Hypothalamus (tissue), 51 donors: ENCODE data around the gene TMEM80.
"Not testable (repeated sequence)": the region's sequence is repeated elsewhere in the genome, so short reads cannot be mapped to it uniquely, and the experiment has no call there.

Experiments used
- DNase-seq, 51 donors: peaks; one replicate each; lab custom pipeline; 2025; lab: John Stamatoyannopoulos, UW

The TMEM80 gene

DNA sequence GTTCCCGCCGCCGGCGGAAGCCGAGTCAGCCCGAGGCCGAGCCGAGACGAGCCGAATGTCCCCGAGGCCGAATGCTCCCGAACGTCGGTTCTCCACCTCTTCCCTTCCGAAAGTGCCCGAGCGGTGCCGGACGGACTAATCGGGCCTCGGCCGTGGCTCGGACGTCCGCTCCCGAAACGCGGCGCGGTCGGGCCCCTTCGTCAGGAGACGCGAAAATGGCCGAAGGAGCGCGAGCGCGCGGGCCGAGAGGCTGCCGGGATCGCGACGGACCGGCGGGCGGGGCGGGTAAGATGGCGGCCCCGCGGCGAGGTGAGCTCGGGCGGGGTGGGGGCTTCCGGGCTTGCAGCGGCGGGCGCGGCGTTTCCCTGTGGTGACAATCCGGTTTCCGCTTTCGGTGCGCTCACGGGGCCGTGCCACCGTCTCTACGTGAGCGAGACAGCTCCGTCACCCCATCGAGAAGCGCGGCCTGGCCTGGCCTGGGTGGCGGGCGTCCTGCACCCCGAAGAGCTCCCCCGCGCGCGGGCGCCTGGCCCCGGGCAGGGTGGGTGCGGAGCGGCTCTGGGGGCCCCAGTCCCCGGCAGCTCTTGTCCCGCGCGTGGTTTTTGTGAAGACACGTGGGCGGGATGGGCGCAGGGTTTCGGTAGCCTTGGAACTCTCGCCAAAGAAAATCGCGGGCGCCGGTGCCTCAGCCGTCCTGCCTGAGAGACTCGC is at the start of gene TMEM80:
Gene TMEM80 (plus strand): TSS at position 279 of the 711 bp plus-strand sequence. CDS start 12 bp downstream, at position 291.
- peak; percentile 82 to 99 (median 97) for DNase-seq

DNA sequence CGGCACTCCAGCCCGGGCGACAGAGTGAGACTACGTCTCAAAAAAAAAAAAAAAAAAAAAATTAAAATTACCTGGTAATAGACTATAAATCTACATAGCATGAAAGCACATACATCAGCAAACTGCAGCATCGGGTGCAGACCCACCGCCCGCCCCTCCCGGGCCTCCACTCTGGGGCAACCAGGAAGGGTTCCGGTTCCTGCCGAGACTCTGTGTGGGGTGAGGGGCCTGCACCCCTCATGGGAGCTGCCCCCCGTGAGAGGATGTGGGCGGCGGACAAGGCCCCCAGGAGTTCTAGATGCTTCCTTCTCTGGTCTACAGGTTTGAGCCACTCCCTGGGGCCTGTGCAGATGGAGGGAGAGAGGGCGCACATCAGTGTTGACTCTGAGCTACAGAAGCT is 49.4 kb upstream of the TMEM80 start:
- no peak for DNase-seq

DNA sequence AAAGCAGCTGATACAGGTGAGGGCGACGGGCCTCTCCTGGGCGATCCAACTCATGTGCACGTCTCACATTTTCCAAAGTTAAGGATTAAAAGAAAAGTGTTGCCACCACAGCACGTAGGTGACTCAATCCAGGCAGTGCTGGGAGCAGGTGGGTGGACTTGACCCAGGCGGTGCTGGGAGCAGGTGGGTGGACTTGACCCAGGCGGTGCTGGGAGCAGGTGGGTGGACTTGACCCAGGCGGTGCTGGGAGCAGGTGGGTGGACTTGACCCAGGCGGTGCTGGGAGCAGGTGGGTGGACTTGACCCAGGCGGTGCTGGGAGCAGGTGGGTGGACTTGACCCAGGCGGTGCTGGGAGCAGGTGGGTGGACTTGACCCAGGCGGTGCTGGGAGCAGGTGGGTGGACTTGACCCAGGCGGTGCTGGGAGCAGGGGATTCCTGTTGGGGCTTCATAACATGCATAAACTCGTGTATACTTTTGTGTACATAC is 47.9 kb upstream of the TMEM80 start:
- DNase-seq: not testable (repeated sequence)

DNA sequence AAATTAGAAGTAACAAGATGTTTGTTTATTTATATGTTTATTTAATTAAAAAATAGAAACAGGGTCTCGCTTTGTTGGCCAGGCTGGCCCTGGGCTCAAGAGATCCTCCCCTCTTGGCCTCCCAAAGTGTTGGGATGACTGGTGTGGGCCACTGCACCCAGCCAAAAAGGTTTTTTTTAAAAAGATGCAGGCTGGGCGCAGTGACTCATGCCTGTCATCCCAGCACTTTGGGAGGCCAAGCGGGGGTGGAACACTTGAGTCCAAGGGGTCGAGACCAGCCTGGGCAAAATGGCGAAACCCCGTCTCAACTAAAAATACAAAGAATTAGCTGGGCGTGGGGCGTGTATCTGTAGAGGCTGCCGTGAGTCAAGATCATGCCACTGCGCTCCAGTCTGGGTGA is 45.1 kb upstream of the TMEM80 start:
- no peak for DNase-seq

DNA sequence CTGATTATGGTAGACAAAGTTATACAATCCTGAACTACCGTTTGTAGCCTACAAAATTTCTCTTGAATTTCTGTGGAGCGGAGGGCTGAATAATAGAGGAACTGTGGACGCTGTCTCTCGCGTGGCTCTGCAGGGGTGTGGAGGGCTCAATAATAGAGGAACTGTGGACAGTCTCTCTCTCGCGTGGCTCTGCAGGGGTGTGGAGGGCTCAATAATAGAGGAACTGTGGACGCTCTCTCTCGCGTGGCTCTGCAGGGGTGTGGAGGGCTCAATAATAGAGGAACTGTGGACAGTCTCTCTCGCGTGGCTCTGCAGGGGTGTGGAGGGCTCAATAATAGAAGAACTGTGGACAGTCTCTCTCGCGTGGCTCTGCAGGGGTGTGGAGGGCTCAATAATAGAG is 42.5 kb upstream of the TMEM80 start:
- not testable (repeated sequence) for DNase-seq

DNA sequence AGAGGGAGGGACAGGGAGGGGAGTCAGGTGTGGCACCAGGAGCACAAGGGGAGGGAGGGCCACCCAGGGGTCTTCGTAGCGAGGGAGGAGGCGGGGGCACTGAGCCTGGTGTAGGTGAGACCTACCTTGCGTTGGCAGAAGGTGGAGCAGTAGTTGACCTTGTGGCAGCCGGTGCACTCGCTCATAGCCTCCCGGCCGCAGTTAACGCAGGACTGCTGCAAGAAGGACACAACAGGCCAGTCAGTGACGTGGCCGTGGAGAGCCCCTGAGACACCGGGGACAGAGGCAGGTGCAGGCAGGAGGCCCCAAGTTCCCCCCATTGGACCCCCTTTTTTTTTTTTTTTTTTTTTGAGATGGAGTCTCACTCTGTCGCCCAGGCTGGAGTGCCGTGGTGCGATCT is 41.8 kb upstream of the TMEM80 start:
- no peak for DNase-seq

DNA sequence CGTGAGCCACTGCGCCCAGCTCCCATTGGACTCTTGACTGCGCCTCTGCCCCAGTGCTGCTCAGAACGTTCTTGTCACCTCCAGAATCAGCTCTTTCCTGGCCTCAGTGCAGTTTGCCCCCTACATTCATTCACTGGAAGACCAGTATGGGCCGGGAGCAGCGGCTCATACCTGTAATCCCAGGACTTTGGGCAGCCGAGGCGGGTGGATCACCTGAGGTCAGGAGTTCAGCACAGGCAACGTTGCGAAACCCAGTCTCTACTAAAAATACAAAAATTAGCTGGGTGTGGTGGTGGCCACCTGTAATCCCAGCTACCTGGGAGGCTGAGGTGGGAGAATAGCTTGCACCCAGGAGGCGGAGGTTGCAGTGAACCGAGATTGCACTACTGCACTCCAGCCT is 41.2 kb upstream of the TMEM80 start:
- DNase-seq: not testable (repeated sequence)

DNA sequence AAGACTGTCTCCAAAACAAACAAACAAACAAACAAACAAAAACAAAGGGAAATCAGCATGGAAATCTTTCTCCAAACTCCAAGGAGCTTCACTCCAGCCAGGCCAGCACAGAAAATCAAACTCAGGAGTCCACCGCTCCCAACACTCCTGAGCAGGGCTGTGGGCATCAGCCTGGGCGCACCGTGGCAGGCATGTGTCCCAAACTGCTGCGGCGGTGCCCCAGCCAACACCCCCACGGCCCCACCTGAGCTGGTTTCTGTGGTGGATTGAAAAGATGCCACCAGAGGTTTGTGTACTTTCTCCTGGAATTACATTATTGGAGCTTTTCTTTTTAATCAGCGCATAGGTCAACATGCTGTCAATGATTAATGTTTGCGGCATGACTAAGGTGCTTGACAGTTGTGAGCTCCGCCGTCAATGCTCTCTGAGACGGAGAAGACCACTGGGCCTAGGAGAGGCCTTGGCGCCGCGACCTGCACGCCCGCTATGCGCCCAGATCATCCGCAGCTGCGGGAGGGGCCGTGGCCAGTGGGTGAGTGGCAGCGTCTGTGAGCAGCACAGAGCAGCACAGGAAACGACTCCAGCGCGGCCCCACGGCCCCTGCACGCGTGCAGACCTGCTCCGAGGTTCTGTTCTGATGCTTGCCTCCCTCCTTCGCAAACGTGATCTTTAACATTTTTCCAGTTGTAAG is 40.4 kb upstream of the TMEM80 start:
- DNase-seq: no peak

DNA sequence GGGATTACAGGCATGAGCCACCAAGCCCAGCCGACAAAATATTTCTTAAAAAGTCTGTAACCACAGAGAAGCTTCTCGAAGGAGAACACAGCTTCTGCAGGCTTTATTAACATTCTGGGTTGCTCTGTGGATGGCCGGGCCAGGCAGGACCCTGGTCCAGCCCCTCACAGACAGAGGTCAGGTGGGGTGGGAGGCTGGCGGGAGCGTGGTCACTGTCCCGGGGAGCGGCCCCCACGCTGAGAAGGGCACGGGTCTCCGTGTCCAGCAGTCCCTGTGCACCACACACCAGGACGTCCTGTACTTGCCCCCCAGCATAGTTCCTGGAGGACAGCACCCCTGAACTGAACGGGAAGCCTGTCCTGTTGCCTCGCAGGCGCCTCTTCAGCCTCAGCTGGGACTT is 39.2 kb upstream of the TMEM80 start:
- DNase-seq: no peak

DNA sequence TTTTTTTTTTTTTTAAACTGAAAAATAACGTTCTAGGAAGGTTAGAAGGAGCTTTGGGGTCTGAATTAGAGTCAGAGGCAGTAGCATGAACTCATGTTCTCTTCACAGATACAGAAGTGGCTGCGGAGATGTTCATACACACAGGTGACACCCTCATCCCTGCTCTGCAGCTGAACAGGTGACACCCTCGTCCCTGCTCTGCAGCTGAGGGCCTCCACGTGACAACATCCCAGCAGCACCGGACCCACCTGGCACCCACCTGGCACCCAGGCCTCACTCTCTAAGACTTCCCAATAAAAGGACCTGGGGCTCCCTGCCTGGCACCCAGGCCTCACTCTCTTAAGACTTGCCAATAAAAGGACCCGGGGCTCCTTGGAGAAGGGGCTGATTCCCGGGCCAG is 38.8 kb upstream of the TMEM80 start:
- no peak for DNase-seq

DNA sequence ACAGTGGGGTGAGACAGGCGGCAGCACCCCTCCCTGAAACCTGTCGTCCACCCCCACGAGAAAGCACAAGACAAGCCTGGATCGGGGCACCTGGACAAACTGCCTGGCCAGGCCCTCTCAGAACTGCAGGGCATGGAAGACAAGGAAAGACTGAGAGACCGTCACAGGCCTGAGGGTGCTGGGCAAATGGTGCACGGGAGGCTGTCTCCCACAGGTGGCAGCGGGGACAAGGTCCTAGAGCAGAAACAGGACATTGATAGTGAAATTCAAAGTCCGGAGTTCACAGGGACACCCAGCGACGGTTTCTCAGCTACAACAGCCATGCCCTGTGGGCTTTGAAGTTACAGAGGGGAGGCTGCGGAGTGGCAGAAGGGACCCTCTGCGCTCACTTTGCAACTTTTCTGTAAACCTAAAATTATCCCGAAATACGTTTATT is 37.9 kb upstream of the TMEM80 start:
- no peak for DNase-seq

DNA sequence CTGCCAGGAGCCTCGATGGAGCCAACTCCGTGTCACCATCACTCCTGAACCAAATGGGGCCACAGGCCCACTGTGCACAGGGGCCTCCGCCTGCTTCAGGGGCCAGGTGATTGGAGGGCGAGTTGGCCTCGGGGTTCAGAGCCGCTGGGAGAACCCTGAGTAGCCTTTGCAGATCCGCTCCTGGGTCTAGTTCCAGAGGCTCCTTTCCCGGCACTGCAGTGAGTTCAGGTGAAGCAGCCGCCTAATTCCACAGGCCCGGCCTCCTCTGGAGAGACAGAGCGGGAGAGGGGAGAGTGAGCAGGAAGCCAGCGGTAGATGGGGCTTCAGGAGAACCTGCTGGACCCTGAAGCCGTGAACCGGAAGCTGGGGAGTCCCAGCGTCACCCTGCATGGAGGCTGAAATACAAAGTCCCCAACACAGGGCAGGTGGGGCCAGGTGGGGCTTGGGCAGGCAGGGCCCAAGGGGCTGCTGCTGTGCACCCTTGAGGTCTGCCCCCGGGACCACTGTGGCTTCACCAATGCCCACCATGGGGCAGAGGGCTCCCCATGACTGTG is 36.0 kb upstream of the TMEM80 start:
- no peak for DNase-seq

DNA sequence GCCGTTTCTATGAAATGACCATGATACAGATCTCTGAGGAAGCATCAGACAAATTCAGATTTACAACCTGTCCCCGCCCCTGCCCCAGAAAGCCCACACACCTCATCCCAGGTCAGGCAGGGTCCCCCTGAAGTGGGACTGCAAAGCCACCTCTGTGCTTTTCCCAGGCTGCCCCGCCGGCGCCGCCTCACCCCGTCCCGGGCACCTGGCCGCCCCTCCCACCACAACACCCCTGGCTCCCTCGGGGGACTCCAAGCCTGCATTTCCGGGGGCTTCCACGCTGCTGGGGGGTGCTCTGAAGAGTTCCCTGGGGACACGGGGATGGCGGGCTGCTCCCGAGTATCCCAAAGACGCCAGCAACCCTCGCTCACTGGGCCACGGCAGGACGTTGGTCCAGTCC is 35.3 kb upstream of the TMEM80 start:
- no peak for DNase-seq

DNA sequence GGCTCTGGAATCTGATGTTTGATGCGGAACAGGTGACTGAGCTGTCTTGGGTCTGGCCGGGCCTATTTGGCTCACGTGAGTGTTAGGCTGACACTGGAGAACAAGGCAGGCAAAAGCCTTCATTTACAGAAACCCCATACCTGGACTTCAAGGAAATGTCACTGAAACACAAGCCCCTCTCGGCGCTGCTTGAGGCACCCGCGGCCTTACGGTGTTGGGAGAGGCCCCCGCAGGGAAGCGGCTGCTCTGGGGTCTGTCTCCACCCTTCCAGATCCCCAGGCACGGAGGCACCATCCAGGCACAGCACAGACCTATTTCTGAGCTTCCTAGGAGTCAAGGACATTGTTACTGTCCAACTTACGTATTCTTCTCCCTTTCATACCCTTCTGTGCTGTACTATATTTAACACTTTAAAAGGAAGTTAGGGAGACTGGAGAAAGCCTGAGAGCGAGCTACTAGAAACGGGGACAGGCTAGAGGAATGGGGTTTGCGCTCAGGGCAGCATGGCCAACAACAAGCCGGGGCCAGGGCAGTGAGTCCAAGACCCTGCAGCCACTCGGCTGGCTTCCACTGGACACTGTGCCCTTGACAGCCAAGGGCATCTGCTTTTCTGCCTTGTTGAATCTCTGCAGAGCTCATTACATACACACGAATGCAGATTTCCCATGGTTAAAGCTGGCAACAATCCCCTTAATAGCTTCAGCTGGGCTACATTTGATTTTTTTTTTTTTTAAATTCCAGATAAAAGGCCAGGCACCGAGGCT is 34.8 kb upstream of the TMEM80 start:
- DNase-seq: no peak

DNA sequence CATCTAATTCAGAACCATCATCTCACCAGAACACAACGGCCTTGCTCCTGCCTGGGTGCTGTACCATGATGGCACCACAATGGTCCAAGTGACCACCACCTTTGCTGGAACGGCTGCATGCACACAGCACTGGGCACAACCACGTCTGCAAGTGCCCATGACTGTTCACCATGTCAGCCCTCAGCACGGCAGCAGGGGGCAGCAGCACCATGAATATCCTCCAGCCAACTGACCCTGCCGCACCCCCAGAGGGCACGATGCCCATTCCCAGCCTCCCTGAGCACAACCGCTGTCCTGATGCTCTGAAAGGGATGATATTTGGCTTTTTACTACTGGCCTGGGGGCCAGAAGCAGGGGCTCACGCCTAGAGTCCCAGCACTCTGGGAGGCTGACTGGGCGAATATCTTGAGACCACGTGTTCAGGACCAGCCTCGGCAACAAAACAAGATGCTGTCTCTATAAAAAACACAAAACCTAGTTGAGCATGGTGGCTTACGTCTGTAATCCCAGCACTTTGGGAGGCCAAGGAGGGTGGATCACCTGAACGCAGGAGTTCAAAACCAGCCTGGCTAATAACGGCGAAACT is 32.8 kb upstream of the TMEM80 start:
- DNase-seq: peak in 36 of 51 donors; percentile 18 to 74 (median 50)

DNA sequence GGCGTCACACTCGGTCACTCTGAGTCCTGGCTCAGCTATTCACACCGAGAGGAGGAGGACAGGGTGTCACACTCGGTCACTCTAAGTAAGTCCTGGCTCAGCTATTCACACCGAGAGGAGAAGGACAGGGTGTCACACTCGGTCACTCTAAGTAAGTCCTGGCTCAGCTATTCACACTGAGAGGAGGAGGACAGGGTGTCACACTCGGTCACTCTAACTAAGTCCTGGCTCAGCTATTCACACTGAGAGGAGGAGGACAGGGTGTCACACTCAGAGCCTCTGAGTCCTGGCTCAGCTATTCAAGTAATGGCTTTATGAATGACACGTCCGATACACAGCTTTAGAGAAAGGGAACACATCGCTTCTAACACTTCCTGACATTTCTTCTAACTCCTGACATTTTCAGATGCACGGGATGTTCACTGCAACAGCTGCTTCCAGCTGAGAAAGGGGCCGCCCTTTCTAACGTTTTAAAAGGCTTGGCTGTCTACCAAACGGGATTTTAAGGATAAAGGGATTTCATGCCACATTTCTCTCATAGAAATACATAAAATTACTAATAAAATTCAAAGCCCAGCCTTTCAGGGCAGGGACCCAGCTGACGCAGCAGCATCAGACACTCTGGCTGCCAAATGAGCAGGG is 30.4 kb upstream of the TMEM80 start:
- no peak for DNase-seq

DNA sequence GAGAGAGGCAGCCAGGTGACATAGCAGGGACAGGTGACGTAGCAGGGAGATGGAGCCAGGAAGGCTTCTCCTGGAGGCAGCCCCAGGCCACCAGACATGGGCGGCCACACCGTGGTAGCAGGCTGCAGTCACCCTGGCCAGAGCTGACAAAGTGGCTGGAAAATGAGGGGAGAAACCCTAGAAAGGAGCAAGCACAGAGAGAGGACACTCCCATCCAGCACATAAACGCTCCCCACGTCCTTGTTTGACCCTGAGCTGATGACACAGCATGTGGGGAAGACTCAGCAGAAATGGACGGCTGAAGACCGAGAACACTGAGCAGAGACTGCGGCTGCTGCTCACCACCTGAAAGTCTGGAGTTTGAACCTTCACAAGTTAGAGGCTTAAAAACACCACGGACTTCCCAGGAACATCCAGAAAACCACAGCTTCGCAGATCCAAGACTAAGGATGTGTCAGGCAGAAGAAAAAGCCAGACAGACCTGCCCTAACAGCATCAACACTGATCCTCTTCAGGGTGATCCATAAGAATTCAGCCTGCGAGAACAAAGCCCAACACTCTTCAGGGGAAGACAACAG is 29.8 kb upstream of the TMEM80 start:
- DNase-seq: peak in 8 of 51 donors; percentile 12 to 37 (median 21)

DNA sequence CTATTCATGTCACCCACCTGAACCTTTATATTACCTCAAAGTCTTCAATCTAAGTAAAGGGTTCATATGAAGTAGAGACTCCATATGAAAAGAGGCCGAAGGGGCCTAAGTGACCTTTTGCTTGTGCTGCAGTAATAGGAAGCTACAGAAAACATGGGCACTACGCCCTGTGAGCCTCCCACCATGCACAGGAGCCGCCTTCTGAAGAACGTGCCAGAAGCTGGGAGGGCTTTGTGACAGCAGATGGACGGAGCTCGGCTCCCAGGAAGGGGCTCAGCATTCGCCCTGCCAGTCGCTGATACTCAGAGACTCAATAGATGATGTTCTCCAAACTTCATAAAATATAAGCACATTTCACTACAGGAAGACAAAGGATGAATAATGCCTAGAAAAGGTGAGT is 21.8 kb upstream of the TMEM80 start:
- DNase-seq: no peak

DNA sequence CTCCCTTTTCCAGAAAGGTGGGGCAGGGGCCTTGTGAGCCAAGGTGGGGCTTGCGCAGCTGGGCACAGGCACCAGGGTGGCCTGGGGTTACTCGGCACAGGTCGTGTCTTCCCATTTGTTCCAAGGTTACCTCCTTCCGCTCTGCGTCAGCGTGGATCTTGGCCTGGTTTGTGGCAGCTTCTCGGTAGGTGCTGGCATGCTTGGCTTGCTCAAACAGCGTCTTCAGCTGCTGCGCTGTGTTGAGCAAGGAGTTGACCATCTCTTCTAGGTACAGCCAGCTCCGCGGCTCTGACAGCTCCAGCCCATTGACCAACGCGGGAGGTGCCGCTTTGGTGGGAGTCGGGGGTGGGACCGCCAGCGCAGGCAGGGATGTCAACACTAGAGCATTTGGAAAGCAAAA is 21.2 kb upstream of the TMEM80 start:
- no peak for DNase-seq

DNA sequence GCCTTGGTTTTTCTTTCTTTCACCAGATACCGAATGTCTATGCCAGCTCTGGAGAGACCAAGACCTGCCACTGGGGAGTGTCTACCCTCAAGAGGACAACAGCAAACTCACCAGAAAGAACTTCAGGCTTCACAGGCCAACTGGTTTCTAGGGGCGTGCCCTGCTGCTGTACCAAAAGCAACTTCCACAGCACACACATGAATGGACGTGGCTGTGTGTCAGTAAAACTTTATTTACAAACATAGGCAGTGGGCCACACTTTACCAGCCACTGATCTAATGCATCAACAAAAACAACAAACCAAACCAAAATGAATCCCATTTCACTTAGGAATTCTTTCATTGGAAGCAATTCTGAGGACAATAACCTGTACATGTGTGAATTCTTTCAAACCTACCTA is 17.3 kb upstream of the TMEM80 start:
- no peak for DNase-seq
